Measurements from ENCODE around the gene WDR36. TPM values are rescaled to one million over a fixed set of nuclear protein-coding genes. Genes with fewer than 3 reads are reported as not detected.

WDR36 gene
- total and polyA plus RNA-seq, 2 of the 13 experiments (the other 11 are each of a cell fraction or from before 2014, with no cell fraction given): 18.2 to 40.6 TPM

GRCh38 chr5:111168608-111169007, 76.5 kb downstream of the WDR36 start:
- H3K79me2 ChIP-seq (ENCODE audit: insufficient read depth, low read length): no peaks in the 10 kb centered on the region
- no peak overlapping the region for H2AFZ ChIP-seq (ENCODE audit: low read length)
- CTCF ChIA-PET (ENCODE audit: low intra/inter-chr PET ratio, low total read pairs): no interaction called here
- DNase-seq (ENCODE audit: low spot score) (no peak), ATAC-seq (no peak), FAIRE-seq (no peak)
- H3K9me3 ChIP-seq (ENCODE audit: low read length): no peaks in the 10 kb centered on the region
- H3K4me2 ChIP-seq (ENCODE audit: low read depth, low read length): no peak overlapping the region
- TF ChIP-seq YY1 (IDR thresholded peaks at IDR 0.05; ENCODE audit: insufficient read depth, insufficient replicate concordance, low read depth, low read length) (no peak), GTF2F1 (IDR thresholded peaks at IDR 0.05; ENCODE audit: low read length) (no peak), SCMH1 (CRISPR knock-in tag; IDR thresholded peaks at IDR 0.05; ENCODE audit: borderline replicate concordance) (no peak), DMAP1 (CRISPR knock-in tag; IDR thresholded peaks at IDR 0.05) (no peak), AHDC1 (CRISPR knock-in tag; IDR thresholded peaks at IDR 0.05; ENCODE audit: borderline replicate concordance) (no peak), DRAP1 (CRISPR knock-in tag; IDR thresholded peaks at IDR 0.05) (no peak)
- H3K36me3 ChIP-seq (replicated peaks in 1 of 2; ENCODE audit: control insufficient read depth in 1 of 2, insufficient read depth in 2 of 2, low read length in 2 of 2): no peaks in the 10 kb centered on the region
- intact Hi-C loops (cut with micrococcal nuclease; ENCODE audit: unreplicated experiment): no loop called here
- no peak overlapping the region for H3K27ac ChIP-seq (ENCODE audit: extremely low read length, insufficient read depth, low read length)
- POLR2A ChIA-PET: no interaction called here
- no peak overlapping the region for H3K4me3 ChIP-seq (replicated peaks in 1 of 3; ENCODE audit: insufficient read depth in 1 of 3, low read depth in 2 of 3, low read length in 3 of 3)
- in situ Hi-C loops (cut with HindIII; ENCODE audit: extremely low pct_ligation_motif_present, low pct_unique_long_range_greater_than_20kb): loop anchor here (25.0 kb wide), 1 partner anchor 319 kb away; no protein-coding TSS in a partner anchor
- no peaks in the 10 kb centered on the region for H3K4me1 ChIP-seq (ENCODE audit: insufficient read depth, low read length)
- no peak overlapping the region for H3K9ac ChIP-seq (ENCODE audit: insufficient read depth, low read depth, low read length)
- H4K20me1 ChIP-seq (ENCODE audit: insufficient read depth, low read length): no peaks in the 10 kb centered on the region
- H3K27me3 ChIP-seq (ENCODE audit: control insufficient read depth in 1 of 2, insufficient read depth in 2 of 2, low read length in 2 of 2): no peaks in the 10 kb centered on the region
- BruUV-seq (replicated peaks): no TSS peak
- WGBS (ENCODE audit: low lambda C conversion rate): 0% methylated on average over 1 of the region's 1 CpG
